BLaER1 (cell line): ENCODE measurements around the gene CD69.
"Not testable (repeated sequence)": the region's sequence is repeated elsewhere in the genome, so short reads cannot be mapped to it uniquely, and the experiment has no call there.

ENCODE experiments used
- H3K27ac ChIP-seq: shearing (Covaris generic); formaldehyde crosslinking; 2 replicates; pipeline ENCODE4 v1.8.1; 2022
- H3K27me3 ChIP-seq: shearing (Covaris generic); formaldehyde crosslinking; 2 replicates; pipeline ENCODE4 v1.8.1; 2022
- H3K36me3 ChIP-seq: shearing (Covaris generic); formaldehyde crosslinking; 2 replicates; pipeline ENCODE4 v1.8.1; 2022
- H3K4me1 ChIP-seq: shearing (Covaris generic); formaldehyde crosslinking; 2 replicates; pipeline ENCODE4 v1.8.1; 2022
- H3K4me2 ChIP-seq: shearing (Covaris generic); formaldehyde crosslinking; 2 replicates; pipeline ENCODE4 v1.8.1; 2022
- H3K4me3 ChIP-seq: shearing (Covaris generic); formaldehyde crosslinking; 2 replicates; pipeline ENCODE4 v1.8.1; 2022
- H3K9ac ChIP-seq: shearing (Covaris generic); formaldehyde crosslinking; 2 replicates; pipeline ENCODE4 v1.8.1; 2022
- H3K9me3 ChIP-seq: shearing (Covaris generic); formaldehyde crosslinking; 2 replicates; pipeline ENCODE4 v1.8.1; 2022
- H4K20me1 ChIP-seq: shearing (Covaris generic); formaldehyde crosslinking; 2 replicates; pipeline ENCODE4 v1.8.1; 2022
- Cebpa-rat ChIP-seq: shearing (Covaris generic); IDR thresholded peaks from 2 replicates; pipeline ENCODE4 v1.8.1; 2022

The CD69 gene

GRCh38 chr12:9707864-9708808, 52.6 kb downstream of the CD69 start:
- Histone ChIP-seq H3K9ac (no peak overlapping the region), H3K4me2 (0 out of 2 replicates have a peak overlapping the region, but pooled peaks have one; percentile 21), H3K9me3 (peaks cover 11% of the 10 kb centered on the region), H3K36me3 (no peaks in the 10 kb centered on the region), H4K20me1 (no peaks in the 10 kb centered on the region), H3K27me3 (no peaks in the 10 kb centered on the region), H3K27ac (no peak overlapping the region), H3K4me1 (peaks cover 22% of the 10 kb centered on the region), H3K4me3 (no peak overlapping the region)
- no peak for TF ChIP-seq Cebpa-rat

- no peak for TF ChIP-seq Cebpa-rat
- Histone ChIP-seq H3K4me3 (no peak overlapping the region), H3K27me3 (no peaks in the 10 kb centered on the region), H3K9me3 (peaks cover 11% of the 10 kb centered on the region), H3K36me3 (no peaks in the 10 kb centered on the region), H3K4me2 (0 out of 2 replicates have a peak overlapping the region, but pooled peaks have one; percentile 21), H4K20me1 (no peaks in the 10 kb centered on the region), H3K27ac (no peak overlapping the region), H3K9ac (no peak overlapping the region), H3K4me1 (peaks cover 19% of the 10 kb centered on the region)
Measured at GRCh38 chr12:9707356-9707755, 53.3 kb downstream of the CD69 start.

GRCh38 chr12:9706086-9706685, 54.5 kb downstream of the CD69 start:
- H3K27ac ChIP-seq, result no peak overlapping the region; the same call in 1 of the 2 replicates
- H3K36me3 ChIP-seq, result no peaks in the 10 kb centered on the region
- no peak overlapping the region for H3K9ac ChIP-seq
- no peak for TF ChIP-seq Cebpa-rat
- H4K20me1 ChIP-seq, result no peaks in the 10 kb centered on the region
- peaks cover 11% of the 10 kb centered on the region for H3K9me3 ChIP-seq
- H3K4me2 ChIP-seq, result peak overlapping the region; percentile 58
- H3K27me3 ChIP-seq, result no peaks in the 10 kb centered on the region
- H3K4me1 ChIP-seq, result peaks cover 29% of the 10 kb centered on the region
- H3K4me3 ChIP-seq, result no peak overlapping the region

GRCh38 chr12:9704561-9704960, 56.1 kb downstream of the CD69 start:
- H3K4me1 ChIP-seq, result peaks cover 29% of the 10 kb centered on the region

More at GRCh38 chr12:9704561-9704960, 56.1 kb downstream of the CD69 start:
- not testable (repeated sequence) for H4K20me1 ChIP-seq, H3K9ac ChIP-seq, H3K27me3 ChIP-seq, H3K4me3 ChIP-seq, H3K36me3 ChIP-seq, H3K27ac ChIP-seq, H3K4me2 ChIP-seq
- peaks cover 11% of the 10 kb centered on the region for H3K9me3 ChIP-seq
